ENCODE results near the gene SPATA21. TPM values are rescaled to one million over a fixed set of nuclear protein-coding genes. Genes with fewer than 3 reads are reported as not detected.

Gene SPATA21
- total RNA-seq, 1 experiment from 2014 or later, result not detected

DNA sequence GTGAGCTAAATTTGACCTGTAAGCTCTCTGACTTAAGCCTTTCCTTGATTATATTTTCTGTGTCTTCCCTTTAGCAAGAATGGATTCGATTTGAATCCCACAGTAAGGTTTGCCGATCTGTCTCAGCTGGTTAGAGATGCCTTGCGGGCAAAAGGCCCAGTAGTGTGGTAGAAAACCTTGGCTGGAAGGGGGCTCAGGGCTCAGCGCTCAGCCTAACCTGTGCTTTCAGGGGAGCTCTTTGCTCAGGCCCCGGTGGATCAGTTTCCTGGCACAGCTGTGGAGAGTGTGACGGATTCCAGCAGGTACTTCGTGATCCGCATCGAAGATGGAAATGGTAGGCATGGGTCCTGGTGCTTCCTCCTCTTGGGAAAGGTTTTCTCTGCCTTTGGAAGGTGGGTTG lies 10.4 kb upstream of the SPATA21 start:
- H4K8ac ChIP-seq (replicated peaks; ENCODE audit: insufficient read length, low read depth, low read length), result no peak overlapping the region
- no peak overlapping the region for H2BK15ac ChIP-seq (ENCODE audit: low read depth, low read length)
- WGBS (ENCODE audit: extremely low coverage, insufficient read length, low lambda C conversion rate), result no CpG with 5 or more reads among the region's 9 CpGs
- H3K4ac ChIP-seq (ENCODE audit: low read depth, low read length), result no peak overlapping the region
- no peak overlapping the region for H4K91ac ChIP-seq (ENCODE audit: insufficient read length, low read depth, low read length)
- H3K14ac ChIP-seq (ENCODE audit: insufficient read depth, low read length), result no peak overlapping the region
- Mint-ChIP-seq H3K4me3 (no peak overlapping the region), H3K9me3 (no peaks in the 10 kb centered on the region), H3K4me1 (no peaks in the 10 kb centered on the region), H3K36me3 (ENCODE audit: insufficient read depth in 1 of 3, low read depth in 3 of 3) (peaks cover 14 to 72% (median 63%) of the 10 kb centered on the region in 3 experiments; a peak in 6 of 7 replicates), H3K27me3 (ENCODE audit: low read depth) (no peaks in the 10 kb centered on the region), H3K27ac (no peak overlapping the region)
- H3K23ac ChIP-seq (ENCODE audit: insufficient read length, low read depth, low read length), result no peak overlapping the region
- no peaks in the 10 kb centered on the region for H4K20me1 ChIP-seq (ENCODE audit: control insufficient read depth, insufficient read depth, insufficient read length)
- H3T11ph ChIP-seq (ENCODE audit: low read length), result no peak overlapping the region
- H2AK5ac ChIP-seq (ENCODE audit: insufficient read length, low read length), result no peak overlapping the region
- no peak overlapping the region for H2BK20ac ChIP-seq (ENCODE audit: low read depth, low read length, poor library complexity, severe bottlenecking)
- H3K9ac ChIP-seq (ENCODE audit: extremely low read depth, insufficient read length, low read length), result no peak overlapping the region
- H3K4me1 ChIP-seq (ENCODE audit: insufficient read depth, low read length), result no peaks in the 10 kb centered on the region
- no peak overlapping the region for H3K27ac ChIP-seq (ENCODE audit: insufficient read length, low read depth, low read length)
- H3K9me3 ChIP-seq (ENCODE audit: control insufficient read depth, low read depth, low read length), result no peaks in the 10 kb centered on the region
- H3K23me2 ChIP-seq (ENCODE audit: insufficient read length, low read depth, low read length, poor library complexity, severe bottlenecking), result no peaks in the 10 kb centered on the region
- H3K18ac ChIP-seq (ENCODE audit: insufficient read length, low read depth, low read length), result no peak overlapping the region
- H3K56ac ChIP-seq (ENCODE audit: insufficient read length, low read depth, low read length), result no peak overlapping the region
- no peaks in the 10 kb centered on the region for H3K79me2 ChIP-seq (ENCODE audit: insufficient read depth, low read length)
- H2AFZ ChIP-seq (ENCODE audit: low read length), result no peak overlapping the region
- no peaks in the 10 kb centered on the region for H3K79me1 ChIP-seq (ENCODE audit: insufficient read depth, low read depth, low read length, poor library complexity, severe bottlenecking)
- H3K27me3 ChIP-seq (ENCODE audit: insufficient read depth, low read length), result no peaks in the 10 kb centered on the region
- no peak overlapping the region for H2BK5ac ChIP-seq (ENCODE audit: insufficient read length, low read length)
- no peak overlapping the region for H2BK12ac ChIP-seq (ENCODE audit: insufficient read length, low read depth, low read length)
- H2BK120ac ChIP-seq (ENCODE audit: low read depth, low read length, poor library complexity, severe bottlenecking), result no peak overlapping the region
- TF ChIP-seq, protein P1, sequence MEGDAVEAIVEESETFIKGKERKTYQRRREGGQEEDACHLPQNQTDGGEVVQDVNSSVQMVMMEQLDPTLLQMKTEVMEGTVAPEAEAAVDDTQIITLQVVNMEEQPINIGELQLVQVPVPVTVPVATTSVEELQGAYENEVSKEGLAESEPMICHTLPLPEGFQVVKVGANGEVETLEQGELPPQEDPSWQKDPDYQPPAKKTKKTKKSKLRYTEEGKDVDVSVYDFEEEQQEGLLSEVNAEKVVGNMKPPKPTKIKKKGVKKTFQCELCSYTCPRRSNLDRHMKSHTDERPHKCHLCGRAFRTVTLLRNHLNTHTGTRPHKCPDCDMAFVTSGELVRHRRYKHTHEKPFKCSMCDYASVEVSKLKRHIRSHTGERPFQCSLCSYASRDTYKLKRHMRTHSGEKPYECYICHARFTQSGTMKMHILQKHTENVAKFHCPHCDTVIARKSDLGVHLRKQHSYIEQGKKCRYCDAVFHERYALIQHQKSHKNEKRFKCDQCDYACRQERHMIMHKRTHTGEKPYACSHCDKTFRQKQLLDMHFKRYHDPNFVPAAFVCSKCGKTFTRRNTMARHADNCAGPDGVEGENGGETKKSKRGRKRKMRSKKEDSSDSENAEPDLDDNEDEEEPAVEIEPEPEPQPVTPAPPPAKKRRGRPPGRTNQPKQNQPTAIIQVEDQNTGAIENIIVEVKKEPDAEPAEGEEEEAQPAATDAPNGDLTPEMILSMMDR (conservative IDR thresholded peaks at IDR 0.05), result no peak
- H4K5ac ChIP-seq (ENCODE audit: insufficient read length, low read depth, low read length), result no peak overlapping the region
- no peak overlapping the region for H3K4me2 ChIP-seq (ENCODE audit: insufficient read depth, insufficient read length, low read length)
- DNase-seq, result no peak
